ENCODE measurements around the gene ADGRF3. TPM values are rescaled to one million over a fixed set of nuclear protein-coding genes. Genes with fewer than 3 reads are reported as not detected.

The ADGRF3 gene
- polyA plus RNA-seq, 1 of the 3 experiments (the other 2 are of a cell fraction) = 0.31 TPM

DNA sequence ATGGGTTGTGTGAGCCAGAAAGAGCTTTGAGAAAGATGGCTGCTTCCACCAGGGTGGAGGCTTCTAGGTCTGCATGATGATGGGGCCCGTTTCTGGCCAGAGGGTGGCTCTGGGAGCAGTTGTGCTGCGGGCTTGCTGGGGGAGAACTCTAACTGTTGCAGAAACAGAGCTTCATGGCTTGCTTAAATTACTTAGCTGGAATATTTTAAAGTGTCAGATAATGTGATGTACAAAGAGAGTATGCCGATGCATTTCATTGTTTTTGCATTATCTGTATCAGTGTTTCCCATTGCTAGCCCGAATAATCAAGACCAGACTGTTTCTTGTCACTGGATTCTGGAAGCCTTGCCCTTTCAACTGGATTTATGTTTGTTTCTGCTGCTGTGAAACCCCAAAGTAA is 48.8 kb upstream of the ADGRF3 start (continued):
- TF ChIP-seq, protein P1, sequence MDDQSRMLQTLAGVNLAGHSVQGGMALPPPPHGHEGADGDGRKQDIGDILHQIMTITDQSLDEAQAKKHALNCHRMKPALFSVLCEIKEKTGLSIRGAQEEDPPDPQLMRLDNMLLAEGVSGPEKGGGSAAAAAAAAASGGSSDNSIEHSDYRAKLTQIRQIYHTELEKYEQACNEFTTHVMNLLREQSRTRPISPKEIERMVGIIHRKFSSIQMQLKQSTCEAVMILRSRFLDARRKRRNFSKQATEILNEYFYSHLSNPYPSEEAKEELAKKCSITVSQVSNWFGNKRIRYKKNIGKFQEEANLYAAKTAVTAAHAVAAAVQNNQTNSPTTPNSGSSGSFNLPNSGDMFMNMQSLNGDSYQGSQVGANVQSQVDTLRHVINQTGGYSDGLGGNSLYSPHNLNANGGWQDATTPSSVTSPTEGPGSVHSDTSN (IDR thresholded peaks at IDR 0.05) = no peak
- no peak for TF ChIP-seq ELF1 (IDR thresholded peaks at IDR 0.05)
- TF ChIP-seq RCOR1 (IDR thresholded peaks at IDR 0.05; ENCODE audit: low read length) = peak; percentile 89
- TF ChIP-seq, protein P2, sequence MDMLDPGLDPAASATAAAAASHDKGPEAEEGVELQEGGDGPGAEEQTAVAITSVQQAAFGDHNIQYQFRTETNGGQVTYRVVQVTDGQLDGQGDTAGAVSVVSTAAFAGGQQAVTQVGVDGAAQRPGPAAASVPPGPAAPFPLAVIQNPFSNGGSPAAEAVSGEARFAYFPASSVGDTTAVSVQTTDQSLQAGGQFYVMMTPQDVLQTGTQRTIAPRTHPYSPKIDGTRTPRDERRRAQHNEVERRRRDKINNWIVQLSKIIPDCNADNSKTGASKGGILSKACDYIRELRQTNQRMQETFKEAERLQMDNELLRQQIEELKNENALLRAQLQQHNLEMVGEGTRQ (IDR thresholded peaks at IDR 0.05; ENCODE audit: borderline replicate concordance, low read depth, low read length) = no peak
- no peak for TF ChIP-seq JUND (IDR thresholded peaks at IDR 0.05)
- TF ChIP-seq RFX5 (IDR thresholded peaks at IDR 0.05; ENCODE audit: low read length) = no peak
- no peak for TF ChIP-seq MEF2A (IDR thresholded peaks at IDR 0.05; ENCODE audit: borderline replicate concordance, low read depth)
- TF ChIP-seq GABPA (IDR thresholded peaks at IDR 0.05; ENCODE audit: low read depth) = no peak
- TF ChIP-seq NRF1 (IDR thresholded peaks at IDR 0.05; ENCODE audit: low read depth, low read length) = no peak
- TF ChIP-seq, protein P3, sequence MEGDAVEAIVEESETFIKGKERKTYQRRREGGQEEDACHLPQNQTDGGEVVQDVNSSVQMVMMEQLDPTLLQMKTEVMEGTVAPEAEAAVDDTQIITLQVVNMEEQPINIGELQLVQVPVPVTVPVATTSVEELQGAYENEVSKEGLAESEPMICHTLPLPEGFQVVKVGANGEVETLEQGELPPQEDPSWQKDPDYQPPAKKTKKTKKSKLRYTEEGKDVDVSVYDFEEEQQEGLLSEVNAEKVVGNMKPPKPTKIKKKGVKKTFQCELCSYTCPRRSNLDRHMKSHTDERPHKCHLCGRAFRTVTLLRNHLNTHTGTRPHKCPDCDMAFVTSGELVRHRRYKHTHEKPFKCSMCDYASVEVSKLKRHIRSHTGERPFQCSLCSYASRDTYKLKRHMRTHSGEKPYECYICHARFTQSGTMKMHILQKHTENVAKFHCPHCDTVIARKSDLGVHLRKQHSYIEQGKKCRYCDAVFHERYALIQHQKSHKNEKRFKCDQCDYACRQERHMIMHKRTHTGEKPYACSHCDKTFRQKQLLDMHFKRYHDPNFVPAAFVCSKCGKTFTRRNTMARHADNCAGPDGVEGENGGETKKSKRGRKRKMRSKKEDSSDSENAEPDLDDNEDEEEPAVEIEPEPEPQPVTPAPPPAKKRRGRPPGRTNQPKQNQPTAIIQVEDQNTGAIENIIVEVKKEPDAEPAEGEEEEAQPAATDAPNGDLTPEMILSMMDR (IDR thresholded peaks at IDR 0.05) = no peak
- no peak for TF ChIP-seq SIN3A (IDR thresholded peaks at IDR 0.05; ENCODE audit: borderline replicate concordance, low read depth, low read length)
- TF ChIP-seq RXRA (IDR thresholded peaks at IDR 0.05; ENCODE audit: borderline replicate concordance, low read depth) = no peak
- TF ChIP-seq EZH2phosphoT487 (IDR thresholded peaks at IDR 0.05; ENCODE audit: borderline replicate concordance, low read depth) = no peak
- TF ChIP-seq POLR2AphosphoS5 (IDR thresholded peaks at IDR 0.05; ENCODE audit: low read depth, low read length) = no peak
- TF ChIP-seq, protein P4, sequence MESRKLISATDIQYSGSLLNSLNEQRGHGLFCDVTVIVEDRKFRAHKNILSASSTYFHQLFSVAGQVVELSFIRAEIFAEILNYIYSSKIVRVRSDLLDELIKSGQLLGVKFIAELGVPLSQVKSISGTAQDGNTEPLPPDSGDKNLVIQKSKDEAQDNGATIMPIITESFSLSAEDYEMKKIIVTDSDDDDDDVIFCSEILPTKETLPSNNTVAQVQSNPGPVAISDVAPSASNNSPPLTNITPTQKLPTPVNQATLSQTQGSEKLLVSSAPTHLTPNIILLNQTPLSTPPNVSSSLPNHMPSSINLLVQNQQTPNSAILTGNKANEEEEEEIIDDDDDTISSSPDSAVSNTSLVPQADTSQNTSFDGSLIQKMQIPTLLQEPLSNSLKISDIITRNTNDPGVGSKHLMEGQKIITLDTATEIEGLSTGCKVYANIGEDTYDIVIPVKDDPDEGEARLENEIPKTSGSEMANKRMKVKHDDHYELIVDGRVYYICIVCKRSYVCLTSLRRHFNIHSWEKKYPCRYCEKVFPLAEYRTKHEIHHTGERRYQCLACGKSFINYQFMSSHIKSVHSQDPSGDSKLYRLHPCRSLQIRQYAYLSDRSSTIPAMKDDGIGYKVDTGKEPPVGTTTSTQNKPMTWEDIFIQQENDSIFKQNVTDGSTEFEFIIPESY (IDR thresholded peaks at IDR 0.05; ENCODE audit: borderline replicate concordance, low read depth) = no peak
- no peak for TF ChIP-seq YY1 (IDR thresholded peaks at IDR 0.05; ENCODE audit: low read depth)

DNA sequence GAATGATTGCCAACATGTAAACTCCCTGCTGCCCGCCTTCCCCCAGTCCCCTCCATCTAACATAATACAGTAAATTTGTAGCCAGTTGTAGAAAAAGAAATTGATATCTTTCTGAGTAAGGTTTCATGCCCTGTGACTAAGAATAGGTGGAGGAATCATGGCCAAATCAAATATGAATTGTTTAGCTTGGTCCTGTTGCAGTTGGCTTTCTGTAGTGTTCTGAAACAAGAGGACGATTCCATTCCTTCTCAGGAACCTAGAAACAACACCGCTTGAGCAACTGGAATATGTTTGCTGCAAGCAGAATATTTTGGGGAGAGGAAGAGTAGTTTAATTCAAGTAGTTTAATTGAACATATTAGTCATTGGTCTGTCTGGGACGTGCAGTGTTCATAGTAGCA is 48.1 kb upstream of the ADGRF3 start:
- no peak overlapping the region for H3K9ac ChIP-seq
- no peaks in the 10 kb centered on the region for H3K9me3 ChIP-seq
- peaks cover 7% of the 10 kb centered on the region for H3F3A ChIP-seq (replicated peaks; ENCODE audit: insufficient read depth)
- WGBS (ENCODE audit: low lambda C conversion rate) = 88% methylated on average over 4 of the region's 4 CpGs
- H4K20me1 ChIP-seq (ENCODE audit: insufficient read depth) = no peaks in the 10 kb centered on the region
- H3K4me3 ChIP-seq (ENCODE audit: low read depth in 2 of 2, low read length in 1 of 2) = no peak overlapping the region
- ChIA-PET POLR2A (no interaction called here), CTCF (interaction anchor here (0.6 to 2.9 kb wide), 15 partner anchors 10 to 954 kb away, joined by 3 to 17 read pairs (median 4); partner anchors contain the start of gene OTOF)
- peaks cover 16 to 37% of the 10 kb centered on the region in 2 experiments for H3K36me3 ChIP-seq (replicated peaks in 1 of 2; ENCODE audit: control insufficient read depth in 1 of 2, insufficient read depth in 2 of 2, low read length in 1 of 2)
- H3K9me2 ChIP-seq = no peaks in the 10 kb centered on the region
- no peak for DNase-seq
- no peaks in the 10 kb centered on the region for H3K79me2 ChIP-seq (ENCODE audit: insufficient read depth)
- H2AFZ ChIP-seq (ENCODE audit: low read depth) = no peak overlapping the region
- H3K27me3 ChIP-seq (ENCODE audit: insufficient read depth) = no peaks in the 10 kb centered on the region
- H3K4me2 ChIP-seq = no peak overlapping the region
- peaks cover 0 to 35% of the 10 kb centered on the region in 2 experiments; a peak in 2 of 4 replicates for H3K4me1 ChIP-seq (ENCODE audit: control insufficient read depth in 1 of 2, insufficient read depth in 2 of 2, low read depth in 1 of 2, low read length in 1 of 2)
- peak overlapping the region in 1 of 2 experiments; percentile 99; a peak in 2 of 4 replicates for H3K27ac ChIP-seq (ENCODE audit: low read depth in 2 of 2, low read length in 1 of 2)
- no peak for TF ChIP-seq FOXJ3 (CRISPR knock-in tag; IDR thresholded peaks at IDR 0.05)
- TF ChIP-seq SMC3 (IDR thresholded peaks at IDR 0.05; ENCODE audit: low read depth, low read length) = no peak
- TF ChIP-seq EZH2phosphoT487 (IDR thresholded peaks at IDR 0.05; ENCODE audit: borderline replicate concordance, low read depth) = no peak
- TF ChIP-seq, protein P5, sequence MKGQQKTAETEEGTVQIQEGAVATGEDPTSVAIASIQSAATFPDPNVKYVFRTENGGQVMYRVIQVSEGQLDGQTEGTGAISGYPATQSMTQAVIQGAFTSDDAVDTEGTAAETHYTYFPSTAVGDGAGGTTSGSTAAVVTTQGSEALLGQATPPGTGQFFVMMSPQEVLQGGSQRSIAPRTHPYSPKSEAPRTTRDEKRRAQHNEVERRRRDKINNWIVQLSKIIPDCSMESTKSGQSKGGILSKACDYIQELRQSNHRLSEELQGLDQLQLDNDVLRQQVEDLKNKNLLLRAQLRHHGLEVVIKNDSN (IDR thresholded peaks at IDR 0.05; ENCODE audit: borderline replicate concordance, low read depth) = no peak
- no peak for TF ChIP-seq YY1 (IDR thresholded peaks at IDR 0.05; ENCODE audit: low read depth)
- TF ChIP-seq ELF1 (IDR thresholded peaks at IDR 0.05) = no peak
- TF ChIP-seq, protein P2 (IDR thresholded peaks at IDR 0.05; ENCODE audit: borderline replicate concordance, low read depth, low read length) = no peak
- no peak for TF ChIP-seq MEF2A (IDR thresholded peaks at IDR 0.05; ENCODE audit: borderline replicate concordance, low read depth)
- no peak for TF ChIP-seq NFIC (IDR thresholded peaks at IDR 0.05; ENCODE audit: borderline replicate concordance)
- no peak for TF ChIP-seq TEAD4 (IDR thresholded peaks at IDR 0.05; ENCODE audit: borderline replicate concordance, insufficient read depth)
- TF ChIP-seq, protein P6, sequence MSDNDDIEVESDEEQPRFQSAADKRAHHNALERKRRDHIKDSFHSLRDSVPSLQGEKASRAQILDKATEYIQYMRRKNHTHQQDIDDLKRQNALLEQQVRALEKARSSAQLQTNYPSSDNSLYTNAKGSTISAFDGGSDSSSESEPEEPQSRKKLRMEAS (IDR thresholded peaks at IDR 0.05; ENCODE audit: low read depth) = no peak
- no peak for TF ChIP-seq SIN3A (IDR thresholded peaks at IDR 0.05; ENCODE audit: borderline replicate concordance, low read depth, low read length)
- no peak for TF ChIP-seq GATA2 (CRISPR knock-in tag; IDR thresholded peaks at IDR 0.05)
- no peak for TF ChIP-seq JUND (IDR thresholded peaks at IDR 0.05)

Measured in SK-N-SH (cell line).